Measurements from ENCODE around the gene PRR35. TPM values are rescaled to one million over a fixed set of nuclear protein-coding genes. Genes with fewer than 3 reads are reported as not detected.

PRR35 gene
- total RNA-seq, 1 experiment from 2014 or later = not detected

GRCh38 chr16:523097-523741, 37.0 kb upstream of the PRR35 start:
- peak overlapping the region; percentile 61 for H3K27ac Mint-ChIP-seq (ENCODE audit: unreplicated experiment)
- no peaks in the 10 kb centered on the region for H3K27me3 Mint-ChIP-seq (ENCODE audit: unreplicated experiment)
- no TSS peak for BruUV-seq (replicated peaks)
- H3K36me3 Mint-ChIP-seq (ENCODE audit: insufficient read depth, unreplicated experiment) = peaks cover 62% of the 10 kb centered on the region
- TF ChIP-seq, protein P1, sequence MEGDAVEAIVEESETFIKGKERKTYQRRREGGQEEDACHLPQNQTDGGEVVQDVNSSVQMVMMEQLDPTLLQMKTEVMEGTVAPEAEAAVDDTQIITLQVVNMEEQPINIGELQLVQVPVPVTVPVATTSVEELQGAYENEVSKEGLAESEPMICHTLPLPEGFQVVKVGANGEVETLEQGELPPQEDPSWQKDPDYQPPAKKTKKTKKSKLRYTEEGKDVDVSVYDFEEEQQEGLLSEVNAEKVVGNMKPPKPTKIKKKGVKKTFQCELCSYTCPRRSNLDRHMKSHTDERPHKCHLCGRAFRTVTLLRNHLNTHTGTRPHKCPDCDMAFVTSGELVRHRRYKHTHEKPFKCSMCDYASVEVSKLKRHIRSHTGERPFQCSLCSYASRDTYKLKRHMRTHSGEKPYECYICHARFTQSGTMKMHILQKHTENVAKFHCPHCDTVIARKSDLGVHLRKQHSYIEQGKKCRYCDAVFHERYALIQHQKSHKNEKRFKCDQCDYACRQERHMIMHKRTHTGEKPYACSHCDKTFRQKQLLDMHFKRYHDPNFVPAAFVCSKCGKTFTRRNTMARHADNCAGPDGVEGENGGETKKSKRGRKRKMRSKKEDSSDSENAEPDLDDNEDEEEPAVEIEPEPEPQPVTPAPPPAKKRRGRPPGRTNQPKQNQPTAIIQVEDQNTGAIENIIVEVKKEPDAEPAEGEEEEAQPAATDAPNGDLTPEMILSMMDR (IDR thresholded peaks at IDR 0.05; ENCODE audit: unreplicated experiment) = no peak
- no peak overlapping the region for H3K4me3 Mint-ChIP-seq (ENCODE audit: low read depth, unreplicated experiment)
- no peaks in the 10 kb centered on the region for H3K9me3 Mint-ChIP-seq (ENCODE audit: low read depth, unreplicated experiment)
- intact Hi-C loops (cut with micrococcal nuclease; ENCODE audit: unreplicated experiment) = loop anchor here (10.0 kb wide), 1 partner anchor 112 kb away; the partner anchor contains the start of genes METTL26 and WFIKKN1
- no peak for DNase-seq
- H3K4me1 Mint-ChIP-seq (ENCODE audit: low read depth, unreplicated experiment) = peaks cover 19% of the 10 kb centered on the region
- CTCF ChIA-PET = interaction anchor here (1.0 kb wide), 1 partner anchor 10 kb away, joined by 6 read pairs; no protein-coding TSS in a partner anchor

DNA sequence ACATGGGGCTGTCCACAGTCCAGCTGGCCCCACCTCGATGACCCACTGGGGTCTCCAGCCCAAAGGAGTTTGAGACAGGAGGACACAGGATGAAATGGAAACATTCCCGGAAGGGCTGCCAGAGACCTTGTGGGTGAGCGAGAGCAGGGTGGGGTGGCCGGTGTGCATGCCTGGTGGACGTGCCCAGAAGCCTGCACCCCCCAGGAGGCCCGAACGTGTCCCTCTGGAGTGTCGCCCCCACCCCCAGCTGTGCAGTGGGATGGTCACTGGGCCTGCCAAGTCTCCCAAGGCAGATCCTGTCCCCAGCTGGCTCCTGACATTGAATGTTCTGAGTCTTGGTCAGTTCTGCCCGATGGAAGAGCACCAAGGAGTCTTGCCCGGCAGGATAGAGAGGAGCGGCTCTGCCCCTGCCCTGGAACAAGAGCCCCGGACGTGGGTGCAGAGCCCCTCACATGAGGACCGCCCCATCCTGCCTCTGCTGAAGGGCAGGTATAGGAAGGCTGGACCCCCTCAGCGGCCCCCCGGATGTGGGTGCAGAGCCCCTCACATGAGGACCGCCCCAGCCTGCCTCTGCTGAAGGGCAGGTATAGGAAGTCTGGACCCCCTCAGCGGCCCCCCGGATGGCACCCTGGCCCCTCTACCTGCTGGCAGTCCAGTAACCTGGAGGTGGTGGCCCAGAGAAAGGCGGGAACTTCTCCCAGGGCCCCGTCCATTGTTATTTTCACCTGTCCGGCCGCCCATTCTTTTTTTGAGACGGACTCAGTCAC, 35.7 kb upstream of the PRR35 start:
- CTCF ChIA-PET = no interaction called here
- Mint-ChIP-seq H3K9me3 (ENCODE audit: low read depth, unreplicated experiment) (no peaks in the 10 kb centered on the region), H3K36me3 (ENCODE audit: insufficient read depth, unreplicated experiment) (peaks cover 75% of the 10 kb centered on the region), H3K27me3 (ENCODE audit: unreplicated experiment) (no peaks in the 10 kb centered on the region), H3K27ac (ENCODE audit: unreplicated experiment) (peak overlapping the region; percentile 61), H3K4me3 (ENCODE audit: low read depth, unreplicated experiment) (no peak overlapping the region), H3K4me1 (ENCODE audit: low read depth, unreplicated experiment) (peaks cover 27% of the 10 kb centered on the region)
- DNase-seq = no peak
- BruUV-seq (replicated peaks) = no TSS peak
- intact Hi-C loops (cut with micrococcal nuclease; ENCODE audit: unreplicated experiment) = loop anchor here (10.0 kb wide), 1 partner anchor 110 kb away; the partner anchor contains the start of genes METTL26 and WFIKKN1
- TF ChIP-seq, protein P1 (IDR thresholded peaks at IDR 0.05; ENCODE audit: unreplicated experiment) = no peak

DNA sequence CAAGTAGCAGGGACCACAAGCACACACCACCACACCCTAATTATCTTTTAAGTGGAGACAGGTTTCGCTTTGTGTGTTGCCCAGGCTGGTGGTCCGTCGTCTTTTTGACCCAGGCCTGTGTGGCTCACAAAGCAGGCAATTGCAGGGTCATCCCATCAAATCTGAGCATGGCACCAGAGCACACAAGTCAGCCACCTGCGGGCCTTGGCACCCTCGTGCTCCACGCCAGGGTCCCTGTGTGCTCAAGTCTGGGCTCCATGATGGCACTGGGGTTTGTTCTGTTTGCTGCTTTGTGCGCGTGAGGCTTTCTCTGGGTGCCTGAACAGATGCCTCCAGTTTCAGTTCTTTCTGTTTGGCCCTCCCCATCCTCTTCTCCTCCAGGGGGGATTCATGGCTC, 35.1 kb upstream of the PRR35 start:
- DNase-seq = no peak
- H3K27ac Mint-ChIP-seq (ENCODE audit: unreplicated experiment) = peak overlapping the region; percentile 53
- BruUV-seq (replicated peaks) = no TSS peak
- H3K4me3 Mint-ChIP-seq (ENCODE audit: low read depth, unreplicated experiment) = peak overlapping the region; percentile 92
- peaks cover 80% of the 10 kb centered on the region for H3K36me3 Mint-ChIP-seq (ENCODE audit: insufficient read depth, unreplicated experiment)
- TF ChIP-seq, protein P1 (IDR thresholded peaks at IDR 0.05; ENCODE audit: unreplicated experiment) = no peak
- H3K9me3 Mint-ChIP-seq (ENCODE audit: low read depth, unreplicated experiment) = no peaks in the 10 kb centered on the region
- intact Hi-C loops (cut with micrococcal nuclease; ENCODE audit: unreplicated experiment) = loop anchor here (10.0 kb wide), 1 partner anchor 110 kb away; the partner anchor contains the start of genes METTL26 and WFIKKN1
- peaks cover 34% of the 10 kb centered on the region for H3K4me1 Mint-ChIP-seq (ENCODE audit: low read depth, unreplicated experiment)
- H3K27me3 Mint-ChIP-seq (ENCODE audit: unreplicated experiment) = no peaks in the 10 kb centered on the region
- CTCF ChIA-PET = no interaction called here

DNA sequence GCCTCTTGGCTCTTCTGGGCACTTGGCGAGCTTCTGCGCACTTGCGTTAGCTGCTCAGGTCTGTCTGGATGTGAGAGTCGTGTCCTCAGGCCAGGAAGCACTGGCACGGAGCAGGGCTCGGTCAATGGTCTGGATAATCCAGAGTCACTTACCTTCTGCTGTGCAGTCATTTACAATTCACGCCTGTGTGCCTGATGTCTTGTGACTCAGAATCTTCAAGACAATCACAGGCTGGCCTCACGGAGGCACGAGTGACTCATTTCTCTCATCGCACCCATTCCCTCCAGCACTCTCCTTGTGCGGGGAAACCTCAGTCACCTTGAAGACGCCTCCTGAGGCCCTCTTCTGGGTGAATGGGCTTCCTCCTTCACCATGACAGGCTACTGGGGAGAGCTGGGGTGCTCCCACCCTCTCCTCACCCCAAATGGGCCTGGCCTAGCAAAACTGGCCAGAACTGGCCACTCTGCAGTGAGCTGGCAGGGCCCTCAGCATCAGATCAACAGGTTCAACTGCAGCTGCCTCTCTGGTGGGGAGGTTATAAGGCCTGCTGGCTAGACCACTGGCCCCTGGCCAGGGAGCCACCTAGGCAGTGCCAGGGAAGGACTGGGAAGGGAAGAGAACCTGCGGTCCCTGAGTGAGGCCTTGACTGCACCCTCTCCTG, 34.5 kb upstream of the PRR35 start:
- Mint-ChIP-seq H3K36me3 (ENCODE audit: insufficient read depth, unreplicated experiment) (peaks cover 85% of the 10 kb centered on the region), H3K27ac (ENCODE audit: unreplicated experiment) (peak overlapping the region; percentile 53), H3K4me3 (ENCODE audit: low read depth, unreplicated experiment) (peak overlapping the region; percentile 92), H3K27me3 (ENCODE audit: unreplicated experiment) (no peaks in the 10 kb centered on the region), H3K9me3 (ENCODE audit: low read depth, unreplicated experiment) (no peaks in the 10 kb centered on the region), H3K4me1 (ENCODE audit: low read depth, unreplicated experiment) (peaks cover 38% of the 10 kb centered on the region)
- peak; percentile 47 for DNase-seq
- TF ChIP-seq, protein P1 (IDR thresholded peaks at IDR 0.05; ENCODE audit: unreplicated experiment) = no peak
- CTCF ChIA-PET = interaction anchor here (0.6 kb wide), 1 partner anchor 122 kb away, joined by 4 read pairs; no protein-coding TSS in a partner anchor
- BruUV-seq (replicated peaks) = no TSS peak
- intact Hi-C loops (cut with micrococcal nuclease; ENCODE audit: unreplicated experiment) = loop anchor here (10.0 kb wide), 1 partner anchor 109 kb away; the partner anchor contains the start of genes METTL26 and WFIKKN1

Data from Calu3 (cell line).